ENCODE results near the gene GRIN2B. TPM values are rescaled to one million over a fixed set of nuclear protein-coding genes. Genes with fewer than 3 reads are reported as not detected.

The GRIN2B gene
- polyA plus RNA-seq, 1 donor (not counting 4 experiments of a cell fraction or from before 2014, with no cell fraction given): not detected

- FAIRE-seq (no peak), DNase-seq (ENCODE audit: low read depth, low spot score) (no peak)
- dilution Hi-C loops (cut with MboI; ENCODE audit: extremely low pct_ligation_motif_present, low sequenced_read_pairs): no loop called here
- no peaks in the 10 kb centered on the region for H3K9me1 ChIP-seq (ENCODE audit: control insufficient read depth, extremely low read depth, insufficient read depth, low read length)
- no peak overlapping the region for H2AFZ ChIP-seq (ENCODE audit: control insufficient read depth, low read length)
- no peak overlapping the region for H3K27ac ChIP-seq (ENCODE audit: control insufficient read depth, insufficient read depth, low read length)
- no peaks in the 10 kb centered on the region for H3K9me3 ChIP-seq (ENCODE audit: control insufficient read depth, low read depth, low read length)
- H3K4me2 ChIP-seq (ENCODE audit: control insufficient read depth, extremely low read depth, insufficient read depth, low read depth, low read length): no peak overlapping the region
- H3K9ac ChIP-seq (ENCODE audit: control insufficient read depth, extremely low read depth, insufficient read depth, low read length): no peak overlapping the region
- H4K20me1 ChIP-seq (ENCODE audit: control insufficient read depth, extremely low read depth, insufficient read depth, low read length): no peaks in the 10 kb centered on the region
- H3K27me3 ChIP-seq (ENCODE audit: control insufficient read depth, extremely low read depth, insufficient read depth, low read length): no peaks in the 10 kb centered on the region
- H3K4me3 ChIP-seq (ENCODE audit: control insufficient read depth in 2 of 3, extremely low read depth in 1 of 3, insufficient read depth in 2 of 3, low read depth in 1 of 3, low read length in 3 of 3): no peak overlapping the region
- H3K79me2 ChIP-seq (ENCODE audit: control insufficient read depth, insufficient read depth, low read length): no peaks in the 10 kb centered on the region
- no peak for TF ChIP-seq CTCF (optimal IDR thresholded peaks at IDR 0.05 in 1 of 3, IDR thresholded peaks at IDR 0.05 in 1 of 3, conservative IDR thresholded peaks at IDR 0.05 in 1 of 3; ENCODE audit: extremely low read depth in 1 of 3, insufficient read depth in 2 of 3, low read length in 3 of 3)
- TF ChIP-seq EZH2 (IDR thresholded peaks at IDR 0.05; ENCODE audit: low read length): no peak
- no peaks in the 10 kb centered on the region for H3K4me1 ChIP-seq (ENCODE audit: control insufficient read depth, extremely low read depth, insufficient read depth, low read length)
- H3K36me3 ChIP-seq (ENCODE audit: control insufficient read depth in 2 of 2, extremely low read depth in 1 of 2, insufficient read depth in 2 of 2, low read length in 2 of 2): no peaks in the 10 kb centered on the region
Observed at GRCh38 chr12:14024591-14024990, 43.2 kb upstream of the GRIN2B start.

- no peaks in the 10 kb centered on the region for H3K4me1 ChIP-seq (ENCODE audit: control insufficient read depth, extremely low read depth, insufficient read depth, low read length)
- no peaks in the 10 kb centered on the region for H3K36me3 ChIP-seq (ENCODE audit: control insufficient read depth in 2 of 2, extremely low read depth in 1 of 2, insufficient read depth in 2 of 2, low read length in 2 of 2)
- no peak overlapping the region for H2AFZ ChIP-seq (ENCODE audit: control insufficient read depth, low read length)
- H3K4me2 ChIP-seq (ENCODE audit: control insufficient read depth, extremely low read depth, insufficient read depth, low read depth, low read length): no peak overlapping the region
- no peaks in the 10 kb centered on the region for H3K9me3 ChIP-seq (ENCODE audit: control insufficient read depth, low read depth, low read length)
- TF ChIP-seq EZH2 (IDR thresholded peaks at IDR 0.05; ENCODE audit: low read length) (no peak), CTCF (optimal IDR thresholded peaks at IDR 0.05 in 1 of 3, IDR thresholded peaks at IDR 0.05 in 1 of 3, conservative IDR thresholded peaks at IDR 0.05 in 1 of 3; ENCODE audit: extremely low read depth in 1 of 3, insufficient read depth in 2 of 3, low read length in 3 of 3) (no peak)
- H3K4me3 ChIP-seq (ENCODE audit: control insufficient read depth in 2 of 3, extremely low read depth in 1 of 3, insufficient read depth in 2 of 3, low read depth in 1 of 3, low read length in 3 of 3): no peak overlapping the region
- DNase-seq (ENCODE audit: low read depth, low spot score) (no peak), FAIRE-seq (no peak)
- no peaks in the 10 kb centered on the region for H3K27me3 ChIP-seq (ENCODE audit: control insufficient read depth, extremely low read depth, insufficient read depth, low read length)
- no peaks in the 10 kb centered on the region for H3K79me2 ChIP-seq (ENCODE audit: control insufficient read depth, insufficient read depth, low read length)
- no peak overlapping the region for H3K27ac ChIP-seq (ENCODE audit: control insufficient read depth, insufficient read depth, low read length)
- no peak overlapping the region for H3K9ac ChIP-seq (ENCODE audit: control insufficient read depth, extremely low read depth, insufficient read depth, low read length)
- no peaks in the 10 kb centered on the region for H3K9me1 ChIP-seq (ENCODE audit: control insufficient read depth, extremely low read depth, insufficient read depth, low read length)
- no peaks in the 10 kb centered on the region for H4K20me1 ChIP-seq (ENCODE audit: control insufficient read depth, extremely low read depth, insufficient read depth, low read length)
- dilution Hi-C loops (cut with MboI; ENCODE audit: extremely low pct_ligation_motif_present, low sequenced_read_pairs): no loop called here
Observed at GRCh38 chr12:14018080-14018479, 36.7 kb upstream of the GRIN2B start.
